GM15510 (cell line): Measurements from ENCODE around the gene PABPC3.

Source experiments
- POLR2A ChIP-seq: IDR thresholded peaks from 3 replicates; pipeline ENCODE4 v1.6.1; 2011; ENCODE audit warnings: borderline replicate concordance; ENCODE audit not compliant: insufficient read length; ENCODE audit errors: extremely low read depth

Gene PABPC3

DNA sequence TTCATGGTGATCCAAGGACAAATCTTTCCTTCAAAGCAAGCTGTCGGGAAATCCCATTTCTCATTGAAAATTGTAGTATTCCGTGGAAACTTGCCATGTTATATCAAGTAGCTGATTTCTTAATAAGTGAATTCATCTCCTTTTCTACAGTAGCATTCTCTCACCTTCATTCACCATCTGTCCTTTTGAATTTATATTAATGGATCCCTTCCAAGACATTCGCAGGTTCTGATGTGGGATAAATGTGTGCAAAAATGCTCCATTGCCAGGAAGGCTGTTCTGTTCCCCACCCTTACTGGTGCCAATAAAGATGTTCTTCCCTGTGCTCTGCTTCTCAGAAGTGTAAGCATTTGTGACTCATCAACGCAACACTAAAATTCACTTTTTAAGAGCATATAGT is 40.0 kb downstream of the PABPC3 start:
- TF ChIP-seq POLR2A, result no peak

- no peak for TF ChIP-seq POLR2A
Measured at GRCh38 chr13:25136880-25137787, 41.2 kb downstream of the PABPC3 start.

DNA sequence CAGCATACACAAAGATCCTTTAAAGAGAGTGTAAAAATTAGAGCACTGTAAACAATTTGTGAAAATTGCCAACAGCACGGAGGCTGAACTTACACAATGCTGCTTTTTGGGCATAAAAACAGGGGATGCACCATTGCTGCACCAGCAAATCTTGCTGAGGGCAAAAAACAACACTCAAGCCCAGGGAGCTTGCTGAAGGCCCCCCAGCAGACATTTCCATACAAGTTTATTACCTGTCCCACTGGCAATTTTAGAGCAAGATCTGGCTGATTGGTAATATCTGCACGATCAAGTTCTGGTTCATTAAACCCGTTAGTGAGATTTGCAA is 41.8 kb downstream of the PABPC3 start:
- TF ChIP-seq POLR2A, result no peak

DNA sequence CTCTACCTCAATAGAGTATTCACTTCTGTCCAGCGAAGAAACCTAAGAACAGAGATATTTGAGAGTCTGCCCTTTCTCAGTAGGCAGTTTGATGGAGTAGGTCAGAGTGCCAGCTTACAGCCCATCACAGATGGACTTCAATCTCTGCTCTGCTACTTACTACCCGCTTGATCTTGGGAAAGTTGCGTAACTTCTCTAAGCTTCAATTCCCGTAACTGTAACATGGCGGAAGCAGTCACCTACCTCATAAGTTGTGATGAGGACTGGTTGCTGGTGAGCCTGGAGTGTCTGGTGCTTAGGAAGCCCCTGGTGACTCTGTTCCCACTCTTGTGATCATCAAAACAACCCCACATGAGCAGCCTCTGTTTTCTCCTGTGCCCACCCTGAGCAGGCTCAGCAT is 45.1 kb downstream of the PABPC3 start:
- no peak for TF ChIP-seq POLR2A

GRCh38 chr13:25143706-25144105 is 47.8 kb downstream of the PABPC3 start:
- TF ChIP-seq POLR2A, result no peak

GRCh38 chr13:25147638-25148401 is 51.9 kb downstream of the PABPC3 start:
- TF ChIP-seq POLR2A, result no peak

DNA sequence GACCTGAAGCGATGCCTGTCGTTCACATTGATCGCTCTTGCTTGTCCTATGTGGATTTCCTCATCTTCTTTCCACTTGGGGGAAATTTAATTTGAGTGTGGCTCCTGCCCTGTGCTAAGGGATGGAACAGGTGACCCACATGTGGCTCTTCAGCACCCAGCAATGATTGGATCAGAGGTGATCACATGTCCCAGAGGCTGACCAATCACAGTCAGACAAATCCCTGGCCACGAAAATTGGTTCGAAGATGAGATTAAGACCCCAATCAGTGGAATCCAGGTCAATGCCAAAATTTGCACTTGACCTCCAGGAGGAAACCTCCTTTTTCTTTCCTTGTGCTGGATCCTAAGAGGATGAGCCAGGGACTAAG is 52.5 kb downstream of the PABPC3 start:
- no peak for TF ChIP-seq POLR2A
